OCI-LY1 (cell line): ENCODE measurements around the gene TMEM187.
A peak's percentile ranks its signal among the peaks of the same experiment; 100 is the strongest.

ENCODE experiments used
- H2AFZ ChIP-seq: fragments of 200-600 bp; sonication (generic), shearing (Covaris generic); 2 replicates; pipeline ENCODE4 v1.6.0; 2014; ENCODE audit warnings: antibody characterized with exemption, mild to moderate bottlenecking, low read length
- H3F3A ChIP-seq: fragments of 200-600 bp; sonication (generic), shearing (Covaris generic); 2 replicates; pipeline ENCODE4 v1.6.0; 2014; ENCODE audit warnings: mild to moderate bottlenecking, antibody characterized with exemption, low read length, moderate library complexity; ENCODE audit not compliant: insufficient read depth
- H3K27ac ChIP-seq: fragments of 200-600 bp; sonication (generic); 2 replicates; pipeline ENCODE4 v1.5.1; 2014; ENCODE audit warnings: low read length, mixed run types, mild to moderate bottlenecking, low read depth; ENCODE audit not compliant: poor library complexity, severe bottlenecking
- H3K27me3 ChIP-seq: fragments of 200-600 bp; sonication (generic); 2 replicates; pipeline ENCODE4 v1.6.0; 2014; ENCODE audit warnings: antibody characterized with exemption, mild to moderate bottlenecking, low read length, moderate library complexity; ENCODE audit not compliant: insufficient read depth
- H3K36me3 ChIP-seq: fragments of 200-600 bp; sonication (generic); 2 replicates; pipeline ENCODE4 v1.6.1; 2014; ENCODE audit warnings: mild to moderate bottlenecking, antibody characterized with exemption, low read length, moderate library complexity, mixed read lengths; ENCODE audit not compliant: insufficient read depth
- H3K4me1 ChIP-seq: fragments of 200-600 bp; sonication (generic); 2 replicates; pipeline ENCODE4 v1.5.1; 2014; ENCODE audit warnings: mild to moderate bottlenecking, low read length, moderate library complexity; ENCODE audit not compliant: insufficient read depth, severe bottlenecking
- H3K4me2 ChIP-seq: fragments of 200-600 bp; sonication (generic), shearing (Covaris generic); 2 replicates; pipeline ENCODE4 v1.6.1; 2014; ENCODE audit warnings: low read length
- H3K4me3 ChIP-seq: fragments of 200-600 bp; sonication (generic); 2 replicates; pipeline ENCODE4 v1.5.1; 2014; ENCODE audit warnings: low read length, low read depth, mild to moderate bottlenecking, mixed read lengths; ENCODE audit not compliant: poor library complexity, severe bottlenecking
- H3K79me2 ChIP-seq: fragments of 200-600 bp; shearing (Covaris generic); 2 replicates; pipeline ENCODE4 v1.6.1; 2016; ENCODE audit warnings: mixed run types, low read length, mixed read lengths; ENCODE audit not compliant: insufficient read depth
- H3K9ac ChIP-seq: fragments of 200-600 bp; sonication (generic), shearing (Covaris generic); 2 replicates; pipeline ENCODE4 v1.6.1; 2014; ENCODE audit warnings: mild to moderate bottlenecking, low read length, mixed read lengths
- H3K9me2 ChIP-seq: fragments of 200-600 bp; sonication (generic), shearing (Covaris generic); 2 replicates; pipeline ENCODE4 v1.6.1; 2014; ENCODE audit warnings: low read depth, mild to moderate bottlenecking, low read length, mixed read lengths
- H3K9me3 ChIP-seq: fragments of 200-600 bp; shearing (Covaris generic); 2 replicates; pipeline ENCODE4 v1.6.1; 2014; ENCODE audit warnings: low read length, mixed read lengths
- H4K20me1 ChIP-seq: fragments of 200-600 bp; sonication (generic), shearing (Covaris generic); 2 replicates; pipeline ENCODE4 v1.6.0; 2016; ENCODE audit warnings: mild to moderate bottlenecking, low read length; ENCODE audit not compliant: insufficient read depth
- CTCF ChIP-seq: fragments of 200-600 bp; sonication (generic), shearing (Covaris generic); IDR thresholded peaks from 2 replicates; pipeline ENCODE4 v1.5.1; 2017; ENCODE audit warnings: mild to moderate bottlenecking, antibody characterized with exemption, low read length, moderate library complexity, mixed read lengths
- EZH2 ChIP-seq: fragments of 200-600 bp; sonication (generic), shearing (Covaris generic); IDR thresholded peaks from 2 replicates; pipeline ENCODE4 v1.8.0; 2017; ENCODE audit warnings: borderline replicate concordance, mixed run types, mild to moderate bottlenecking, antibody characterized with exemption, low read length, moderate library complexity, mixed read lengths

The TMEM187 gene

DNA sequence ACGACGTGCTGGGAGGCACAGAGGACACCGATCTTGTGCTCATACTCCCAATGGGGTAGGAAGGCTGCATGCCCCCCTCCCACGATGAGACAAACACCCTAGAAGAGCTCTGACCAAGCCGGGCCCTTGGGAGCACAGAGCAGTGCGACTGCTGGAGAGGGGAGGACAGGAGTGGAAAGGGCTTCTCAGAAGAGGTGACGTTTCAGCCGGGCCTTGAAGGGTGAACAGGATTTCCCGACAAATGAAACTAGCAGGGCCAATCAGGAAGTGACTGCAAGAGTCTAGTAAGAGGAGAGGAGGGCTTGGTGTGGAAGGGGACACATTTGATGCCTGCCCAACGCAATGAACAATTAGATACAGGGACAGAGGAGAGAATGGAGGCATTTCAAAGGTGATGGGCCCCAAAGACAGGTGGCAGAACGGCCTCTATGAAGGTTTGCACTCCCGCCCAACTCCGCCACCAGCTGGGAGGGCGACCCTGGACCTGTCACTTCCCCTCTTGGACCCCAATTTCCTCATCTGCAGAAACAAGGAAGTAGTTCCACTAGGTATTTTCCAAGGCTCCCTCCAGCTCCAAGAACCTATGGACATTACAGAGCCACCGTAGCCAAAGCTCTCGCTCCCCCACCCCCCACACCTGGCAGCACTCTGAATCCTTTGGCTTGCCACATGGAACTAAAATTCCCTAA, 4.9 kb upstream of the TMEM187 start:
- Histone ChIP-seq H3K9me3 (no peaks in the 10 kb centered on the region), H3K4me1 (peaks cover 38% of the 10 kb centered on the region), H3F3A (no peaks in the 10 kb centered on the region), H2AFZ (no peak overlapping the region), H3K79me2 (peaks cover 51% of the 10 kb centered on the region), H3K27ac (peak overlapping the region; percentile 97), H3K36me3 (peaks cover 51% of the 10 kb centered on the region), H4K20me1 (no peaks in the 10 kb centered on the region), H3K27me3 (no peaks in the 10 kb centered on the region), H3K9me2 (no peaks in the 10 kb centered on the region), H3K4me2 (peak overlapping the region; percentile 99), H3K9ac (peak overlapping the region; percentile 87), H3K4me3 (peak overlapping the region; percentile 93)
- TF ChIP-seq EZH2, result no peak
- no peak for TF ChIP-seq CTCF

- Histone ChIP-seq H2AFZ (no peak overlapping the region), H3F3A (no peaks in the 10 kb centered on the region), H4K20me1 (no peaks in the 10 kb centered on the region), H3K27me3 (no peaks in the 10 kb centered on the region), H3K9me3 (no peaks in the 10 kb centered on the region), H3K27ac (peak overlapping the region; percentile 97), H3K36me3 (peaks cover 45% of the 10 kb centered on the region), H3K9ac (peak overlapping the region; percentile 87), H3K9me2 (no peaks in the 10 kb centered on the region), H3K4me3 (peak overlapping the region; percentile 93), H3K4me1 (peaks cover 41% of the 10 kb centered on the region), H3K79me2 (peaks cover 51% of the 10 kb centered on the region), H3K4me2 (peak overlapping the region; percentile 99)
- TF ChIP-seq CTCF, result no peak
- no peak for TF ChIP-seq EZH2
These were observed 4.3 kb upstream of the TMEM187 start for GRCh38 chrX:153968255-153968654.

DNA sequence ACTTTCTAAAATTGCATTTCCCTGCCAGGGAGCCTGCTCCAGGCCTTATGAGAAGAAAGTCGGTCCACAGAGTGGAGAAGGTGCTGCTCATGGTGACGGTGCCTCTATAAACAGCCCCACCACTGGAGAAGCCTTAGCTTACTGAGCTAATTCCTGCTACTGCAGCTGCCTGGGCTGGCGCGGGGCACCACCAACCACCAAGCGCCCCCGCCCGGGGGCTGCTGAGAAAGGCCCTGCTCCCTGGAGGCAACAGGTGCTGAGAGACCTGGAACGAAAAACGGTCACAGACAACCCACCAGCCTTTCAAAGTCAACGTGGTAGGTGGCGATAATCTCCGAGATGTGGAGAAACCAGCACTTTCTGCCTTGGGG, 3.8 kb upstream of the TMEM187 start:
- Histone ChIP-seq H2AFZ (no peak overlapping the region), H3K27ac (peak overlapping the region; percentile 97), H3K4me3 (peak overlapping the region; percentile 93), H4K20me1 (no peaks in the 10 kb centered on the region), H3F3A (no peaks in the 10 kb centered on the region), H3K27me3 (no peaks in the 10 kb centered on the region), H3K79me2 (peaks cover 51% of the 10 kb centered on the region), H3K36me3 (peaks cover 41% of the 10 kb centered on the region), H3K4me1 (peaks cover 46% of the 10 kb centered on the region), H3K9me2 (no peaks in the 10 kb centered on the region), H3K9me3 (no peaks in the 10 kb centered on the region), H3K4me2 (peak overlapping the region; percentile 99), H3K9ac (peak overlapping the region; percentile 87)
- TF ChIP-seq EZH2 (no peak), CTCF (peak; percentile 38)
